ENCODE measurements around the gene FRMPD1.

DNA sequence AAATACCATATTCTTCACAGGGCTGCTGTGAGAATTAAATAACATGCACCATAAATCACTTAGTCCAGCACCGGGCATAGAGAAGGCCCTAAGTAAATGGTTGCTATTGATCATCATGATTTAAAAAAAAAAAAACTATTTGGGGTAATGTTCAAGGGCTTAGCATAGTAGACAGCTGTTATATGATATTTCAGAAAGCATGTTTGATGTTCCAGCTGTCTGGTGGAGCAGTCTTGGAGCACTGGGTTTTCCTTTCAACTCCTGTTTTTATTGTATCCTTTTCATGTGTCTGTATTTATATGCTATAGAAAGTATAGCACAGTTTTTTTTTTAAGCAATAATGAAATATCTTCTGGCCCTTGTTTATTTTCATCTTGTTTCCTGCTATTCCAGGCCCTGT, 30.4 kb upstream of the FRMPD1 start:
- TF ChIP-seq, protein P1, sequence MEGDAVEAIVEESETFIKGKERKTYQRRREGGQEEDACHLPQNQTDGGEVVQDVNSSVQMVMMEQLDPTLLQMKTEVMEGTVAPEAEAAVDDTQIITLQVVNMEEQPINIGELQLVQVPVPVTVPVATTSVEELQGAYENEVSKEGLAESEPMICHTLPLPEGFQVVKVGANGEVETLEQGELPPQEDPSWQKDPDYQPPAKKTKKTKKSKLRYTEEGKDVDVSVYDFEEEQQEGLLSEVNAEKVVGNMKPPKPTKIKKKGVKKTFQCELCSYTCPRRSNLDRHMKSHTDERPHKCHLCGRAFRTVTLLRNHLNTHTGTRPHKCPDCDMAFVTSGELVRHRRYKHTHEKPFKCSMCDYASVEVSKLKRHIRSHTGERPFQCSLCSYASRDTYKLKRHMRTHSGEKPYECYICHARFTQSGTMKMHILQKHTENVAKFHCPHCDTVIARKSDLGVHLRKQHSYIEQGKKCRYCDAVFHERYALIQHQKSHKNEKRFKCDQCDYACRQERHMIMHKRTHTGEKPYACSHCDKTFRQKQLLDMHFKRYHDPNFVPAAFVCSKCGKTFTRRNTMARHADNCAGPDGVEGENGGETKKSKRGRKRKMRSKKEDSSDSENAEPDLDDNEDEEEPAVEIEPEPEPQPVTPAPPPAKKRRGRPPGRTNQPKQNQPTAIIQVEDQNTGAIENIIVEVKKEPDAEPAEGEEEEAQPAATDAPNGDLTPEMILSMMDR (conservative IDR thresholded peaks at IDR 0.05): no peak
- no peak for TF ChIP-seq EZH2 (IDR thresholded peaks at IDR 0.05; ENCODE audit: low read depth)
